Inferior parietal cortex (tissue), 1 donor: Measurements from ENCODE around the gene REM2.

Experiments used
- DNase-seq: peaks from one replicate; pipeline ENCODE4 v3.0.0-alpha.2; 2016; ENCODE audit errors: extremely low spot score

Gene REM2

GRCh38 chr14:22883173-22883976, at the start of gene REM2:
REM2 (plus strand) TSS chr14:22883222; CDS start chr14:22883288, 66 bp downstream.
- no peak for DNase-seq

- DNase-seq: no peak
Measured at GRCh38 chr14:22835505-22835904, 47.5 kb upstream of the REM2 start.

GRCh38 chr14:22836301-22837113, 46.5 kb upstream of the REM2 start, which contains the start of gene MMP14:
MMP14 (plus strand) TSS chr14:22836585; CDS start chr14:22836818, 233 bp downstream.
- DNase-seq: no peak

- no peak for DNase-seq
Measured at GRCh38 chr14:22837114-22837749, 45.8 kb upstream of the REM2 start.

GRCh38 chr14:22837750-22838538, 45.1 kb upstream of the REM2 start:
- DNase-seq: no peak

- DNase-seq: no peak
Measured at GRCh38 chr14:22838631-22839041, 44.4 kb upstream of the REM2 start.

- DNase-seq: no peak
Measured at GRCh38 chr14:22839159-22839779, 43.8 kb upstream of the REM2 start.

GRCh38 chr14:22841311-22841710, 41.7 kb upstream of the REM2 start:
- no peak for DNase-seq

- DNase-seq: no peak
Measured at GRCh38 chr14:22841769-22842168, 41.3 kb upstream of the REM2 start.

GRCh38 chr14:22842211-22843122, 40.6 kb upstream of the REM2 start:
- DNase-seq: no peak

- DNase-seq: no peak
Measured at GRCh38 chr14:22843123-22843925, 39.7 kb upstream of the REM2 start.

GRCh38 chr14:22844221-22845102, 38.6 kb upstream of the REM2 start:
- no peak for DNase-seq

- DNase-seq: no peak
Measured at GRCh38 chr14:22845103-22845394, 38.0 kb upstream of the REM2 start.

GRCh38 chr14:22845821-22846625, 37.0 kb upstream of the REM2 start:
- DNase-seq: no peak

GRCh38 chr14:22846811-22847307, 36.2 kb upstream of the REM2 start:
- DNase-seq: no peak

GRCh38 chr14:22847661-22848341, 35.2 kb upstream of the REM2 start:
- no peak for DNase-seq
